Activated T-helper 2 cell treated with anti-CD3 and anti-CD28 coated beads, Interferon-gamma antibody, Interleukin-2, Interleukin-4, amounts not matched to agents 10 μg/mL and 5 μg/mL and 100 μg/mL, durations not matched to agents 14 hours and 24 hours and 36 hours (primary cell): ENCODE results near the gene SELP. TPM values are rescaled to one million over a fixed set of nuclear protein-coding genes. Genes with fewer than 3 reads are reported as not detected.
"Not testable (repeated sequence)": the region's sequence is repeated elsewhere in the genome, so short reads cannot be mapped to it uniquely, and the experiment has no call there.

Experiments used
- DNase-seq: peaks from one replicate; pipeline ENCODE4 v3.0.0; 2021; ENCODE audit warnings: low spot score
- H3K27ac Mint-ChIP-seq: one replicate; pipeline ENCODE4 v1.8.0; 2021; ENCODE audit warnings: mixed read lengths
- H3K27me3 Mint-ChIP-seq: one replicate; pipeline ENCODE4 v1.8.0; 2021; ENCODE audit warnings: low read depth, mixed read lengths
- H3K36me3 Mint-ChIP-seq: one replicate; pipeline ENCODE4 v1.8.0; 2021; ENCODE audit warnings: low read depth, mixed read lengths
- H3K4me1 Mint-ChIP-seq: one replicate; pipeline ENCODE4 v1.8.0; 2021; ENCODE audit warnings: low read depth, mixed read lengths
- H3K4me3 Mint-ChIP-seq: one replicate; pipeline ENCODE4 v1.8.0; 2021; ENCODE audit warnings: low read depth, mild to moderate bottlenecking, moderate library complexity, mixed read lengths
- H3K9me3 Mint-ChIP-seq: one replicate; pipeline ENCODE4 v1.8.0; 2021; ENCODE audit warnings: mixed read lengths
- intact Hi-C: fragments of 100-400 bp; cut with micrococcal nuclease; formaldehyde crosslinking; loops from one replicate; pipeline ENCODE4 v1.15.1; 2023
- total RNA-seq: library from RNA; stranded (reverse); gene quantifications from 2 replicates; pipeline ENCODE4 v1.2.3, GENCODE V29; 2022

Gene SELP
- total RNA-seq, result 0.16 and 0.25 TPM in 2 replicates

- DNase-seq, result no peak
- no peak within 1 kb of the TSS for H3K4me3 Mint-ChIP-seq
- H3K4me1 Mint-ChIP-seq, result peaks cover 14% of the 10 kb centered on the region
- peaks cover 35% of the 10 kb centered on the region for H3K9me3 Mint-ChIP-seq
- no peak within 1 kb of the TSS for H3K27ac Mint-ChIP-seq
- H3K36me3 Mint-ChIP-seq, result peaks cover 16% of the 10 kb centered on the region
- intact Hi-C loops, result no loop called here
- no peaks in the 10 kb centered on the region for H3K27me3 Mint-ChIP-seq
Measured at GRCh38 chr1:169630006-169630405, at the start of gene SELP. Gene SELP (minus strand): TSS chr1:169630124. CDS start chr1:169630074, 50 bp downstream.

GRCh38 chr1:169679692-169680091 lies 49.8 kb upstream of the SELP start:
- intact Hi-C loops, result loop anchor here (1.0 kb wide), 1 partner anchor 14 kb away; no protein-coding TSS in a partner anchor
- H3K4me3 Mint-ChIP-seq, result no peak overlapping the region
- no peak overlapping the region for H3K27ac Mint-ChIP-seq
- peaks cover 59% of the 10 kb centered on the region for H3K4me1 Mint-ChIP-seq
- no peaks in the 10 kb centered on the region for H3K9me3 Mint-ChIP-seq
- no peak for DNase-seq
- no peaks in the 10 kb centered on the region for H3K27me3 Mint-ChIP-seq
- no peaks in the 10 kb centered on the region for H3K36me3 Mint-ChIP-seq

- H3K27ac Mint-ChIP-seq, result no peak overlapping the region
- H3K4me3 Mint-ChIP-seq, result no peak overlapping the region
- intact Hi-C loops, result no loop called here
Measured at GRCh38 chr1:169676001-169676400, 46.1 kb upstream of the SELP start.

GRCh38 chr1:169670836-169671235 lies 40.9 kb upstream of the SELP start:
- intact Hi-C loops, result no loop called here
- Mint-ChIP-seq H3K4me3 (no peak overlapping the region), H3K27me3 (no peaks in the 10 kb centered on the region), H3K4me1 (peaks cover 33% of the 10 kb centered on the region), H3K27ac (no peak overlapping the region), H3K9me3 (peaks cover 7% of the 10 kb centered on the region), H3K36me3 (peaks cover 12% of the 10 kb centered on the region)
- DNase-seq, result no peak

More at GRCh38 chr1:169676001-169676400, 46.1 kb upstream of the SELP start:
- Mint-ChIP-seq H3K36me3 (no peaks in the 10 kb centered on the region), H3K9me3 (peaks cover 7% of the 10 kb centered on the region), H3K4me1 (peaks cover 46% of the 10 kb centered on the region), H3K27me3 (no peaks in the 10 kb centered on the region)
- no peak for DNase-seq

- DNase-seq, H3K27ac Mint-ChIP-seq, intact Hi-C loops, H3K4me3 Mint-ChIP-seq, H3K27me3 Mint-ChIP-seq, H3K9me3 Mint-ChIP-seq: not testable (repeated sequence)
- Mint-ChIP-seq H3K4me1 (peaks cover 29% of the 10 kb centered on the region), H3K36me3 (peaks cover 12% of the 10 kb centered on the region)
Measured at GRCh38 chr1:169670244-169670643, 40.3 kb upstream of the SELP start.

- H3K4me3 Mint-ChIP-seq, result peak overlapping the region; percentile 58
- not testable (repeated sequence) for DNase-seq, H3K27me3 Mint-ChIP-seq, H3K9me3 Mint-ChIP-seq
- intact Hi-C loops, result loop anchor here (1.0 to 2.0 kb wide), 2 partner anchors 24 to 67 kb away; no protein-coding TSS in a partner anchor
- peaks cover 31% of the 10 kb centered on the region for H3K4me1 Mint-ChIP-seq
- H3K27ac Mint-ChIP-seq, result peak overlapping the region; percentile 91
- peaks cover 12% of the 10 kb centered on the region for H3K36me3 Mint-ChIP-seq
Measured at GRCh38 chr1:169667699-169668596, 38.0 kb upstream of the SELP start.

- DNase-seq, H3K27me3 Mint-ChIP-seq, H3K9me3 Mint-ChIP-seq: not testable (repeated sequence)
- Mint-ChIP-seq H3K4me1 (peaks cover 32% of the 10 kb centered on the region), H3K4me3 (peak overlapping the region; percentile 58), H3K27ac (peak overlapping the region; percentile 91), H3K36me3 (peaks cover 12% of the 10 kb centered on the region)
- intact Hi-C loops, result loop anchor here (1.0 to 2.0 kb wide), 2 partner anchors 25 to 66 kb away; no protein-coding TSS in a partner anchor
Measured at GRCh38 chr1:169667227-169667639, 37.3 kb upstream of the SELP start.

GRCh38 chr1:169662680-169663079 lies 32.8 kb upstream of the SELP start:
- H3K4me3 Mint-ChIP-seq, H3K9me3 Mint-ChIP-seq, intact Hi-C loops, DNase-seq, H3K27ac Mint-ChIP-seq, H3K27me3 Mint-ChIP-seq: not testable (repeated sequence)
- peaks cover 40% of the 10 kb centered on the region for H3K4me1 Mint-ChIP-seq
- H3K36me3 Mint-ChIP-seq, result peaks cover 19% of the 10 kb centered on the region

GRCh38 chr1:169661066-169661465 lies 31.1 kb upstream of the SELP start:
- Mint-ChIP-seq H3K4me1 (peaks cover 38% of the 10 kb centered on the region), H3K36me3 (peaks cover 15% of the 10 kb centered on the region)

GRCh38 chr1:169658777-169659176 lies 28.9 kb upstream of the SELP start:
- H3K27ac Mint-ChIP-seq, H3K4me3 Mint-ChIP-seq, intact Hi-C loops, DNase-seq, H3K27me3 Mint-ChIP-seq: not testable (repeated sequence)
- peaks cover 48% of the 10 kb centered on the region for H3K4me1 Mint-ChIP-seq
- peaks cover 12% of the 10 kb centered on the region for H3K9me3 Mint-ChIP-seq
- H3K36me3 Mint-ChIP-seq, result peaks cover 15% of the 10 kb centered on the region

More at GRCh38 chr1:169661066-169661465, 31.1 kb upstream of the SELP start:
- H3K27ac Mint-ChIP-seq, H3K4me3 Mint-ChIP-seq, intact Hi-C loops, DNase-seq, H3K27me3 Mint-ChIP-seq: not testable (repeated sequence)
- H3K9me3 Mint-ChIP-seq, result peaks cover 12% of the 10 kb centered on the region

- intact Hi-C loops, result no loop called here
- Mint-ChIP-seq H3K4me1 (peaks cover 50% of the 10 kb centered on the region), H3K36me3 (peaks cover 12% of the 10 kb centered on the region), H3K4me3 (no peak overlapping the region), H3K27me3 (no peaks in the 10 kb centered on the region), H3K9me3 (peaks cover 11% of the 10 kb centered on the region), H3K27ac (no peak overlapping the region)
- DNase-seq, result no peak
Measured at GRCh38 chr1:169653873-169654272, 23.9 kb upstream of the SELP start.

- H3K9me3 Mint-ChIP-seq, result peaks cover 18% of the 10 kb centered on the region
- peaks cover 13% of the 10 kb centered on the region for H3K36me3 Mint-ChIP-seq
- peaks cover 39% of the 10 kb centered on the region for H3K4me1 Mint-ChIP-seq
Measured at GRCh38 chr1:169651035-169651434, 21.1 kb upstream of the SELP start.

GRCh38 chr1:169650551-169650950 lies 20.6 kb upstream of the SELP start:
- Mint-ChIP-seq H3K4me1 (peaks cover 36% of the 10 kb centered on the region), H3K9me3 (peaks cover 18% of the 10 kb centered on the region), H3K36me3 (peaks cover 13% of the 10 kb centered on the region), H3K4me3 (no peak overlapping the region), H3K27me3 (no peaks in the 10 kb centered on the region), H3K27ac (no peak overlapping the region)
- intact Hi-C loops, result no loop called here
- no peak for DNase-seq

More at GRCh38 chr1:169651035-169651434, 21.1 kb upstream of the SELP start:
- no peaks in the 10 kb centered on the region for H3K27me3 Mint-ChIP-seq
- no peak overlapping the region for H3K4me3 Mint-ChIP-seq
- no peak overlapping the region for H3K27ac Mint-ChIP-seq
- no peak for DNase-seq
- intact Hi-C loops, result no loop called here
